DND-41 (cell line): Measurements from ENCODE around the gene FHOD3.

ENCODE experiments used
- ATAC-seq: fragments of 200-7000 bp; cut with Tn5 transposase; 3 replicates; pipeline ENCODE4 v1.9.1; 2021; ENCODE audit warnings: low read depth; ENCODE audit not compliant: insufficient read depth
- DNase-seq: peaks from one replicate; pipeline ENCODE4 v3.0.0-alpha.2; 2020
- H2AFZ ChIP-seq: 2 replicates; pipeline ENCODE4 v1.6.0; 2012; ENCODE audit warnings: low read depth, low read length
- H3K27ac ChIP-seq: 2 replicates; pipeline ENCODE4 v1.5.1; 2012; ENCODE audit warnings: low read length, inconsistent platforms
- H3K27me3 ChIP-seq: fragments of 200-600 bp; sonication (generic); 2 replicates; pipeline ENCODE4 v1.6.0; 2012; ENCODE audit warnings: low read length, mild to moderate bottlenecking, inconsistent platforms; ENCODE audit not compliant: insufficient read depth, poor library complexity
- H3K36me3 ChIP-seq: 2 replicates; pipeline ENCODE4 v1.5.1; 2012; ENCODE audit warnings: low read length, inconsistent platforms; ENCODE audit not compliant: insufficient read depth
- H3K4me1 ChIP-seq: 2 replicates; pipeline ENCODE4 v1.5.1; 2012; ENCODE audit warnings: mild to moderate bottlenecking, low read length; ENCODE audit not compliant: insufficient read depth
- H3K4me2 ChIP-seq: 2 replicates; pipeline ENCODE4 v1.6.0; 2012; ENCODE audit warnings: mild to moderate bottlenecking, moderate library complexity, low read length, inconsistent platforms; ENCODE audit not compliant: insufficient read depth
- H3K4me3 ChIP-seq, 2 experiments: fragments of 200-600 bp in 1 of 2; shearing (Covaris generic) in 1 of 2; 2 replicates each; pipeline ENCODE4 v1.5.1; 2012 to 2016; ENCODE audit warnings: inconsistent platforms in 2 of 2, low read length in 2 of 2, mild to moderate bottlenecking in 2 of 2, low read depth in 1 of 2, moderate library complexity in 1 of 2
- H3K79me2 ChIP-seq: 2 replicates; pipeline ENCODE4 v1.6.0; 2012; ENCODE audit warnings: low read length, inconsistent platforms; ENCODE audit not compliant: insufficient read depth
- H3K9ac ChIP-seq: 2 replicates; pipeline ENCODE4 v1.6.0; 2012; ENCODE audit warnings: low read depth, mild to moderate bottlenecking, inconsistent platforms, low read length, moderate library complexity
- H3K9me3 ChIP-seq: 2 replicates; pipeline ENCODE4 v1.5.1; 2012; ENCODE audit warnings: low read length, moderate library complexity, mild to moderate bottlenecking, inconsistent platforms; ENCODE audit not compliant: insufficient read depth, severe bottlenecking
- H4K20me1 ChIP-seq: 2 replicates; pipeline ENCODE4 v1.6.0; 2012; ENCODE audit warnings: low read length; ENCODE audit not compliant: insufficient read depth
- EZH2 ChIP-seq: IDR thresholded peaks from 3 replicates; pipeline ENCODE4 v1.6.1; 2012; ENCODE audit warnings: borderline replicate concordance, low read depth, mild to moderate bottlenecking, moderate library complexity, low read length, inconsistent platforms; ENCODE audit not compliant: severe bottlenecking
- TF ChIP-seq, protein P1 (sequence below): IDR thresholded peaks from 2 replicates; pipeline ENCODE4 v1.5.1; 2012; ENCODE audit warnings: borderline replicate concordance, low read length, moderate library complexity, mild to moderate bottlenecking; ENCODE audit not compliant: poor library complexity, severe bottlenecking; ENCODE audit errors: extremely low read depth

Gene FHOD3

DNA sequence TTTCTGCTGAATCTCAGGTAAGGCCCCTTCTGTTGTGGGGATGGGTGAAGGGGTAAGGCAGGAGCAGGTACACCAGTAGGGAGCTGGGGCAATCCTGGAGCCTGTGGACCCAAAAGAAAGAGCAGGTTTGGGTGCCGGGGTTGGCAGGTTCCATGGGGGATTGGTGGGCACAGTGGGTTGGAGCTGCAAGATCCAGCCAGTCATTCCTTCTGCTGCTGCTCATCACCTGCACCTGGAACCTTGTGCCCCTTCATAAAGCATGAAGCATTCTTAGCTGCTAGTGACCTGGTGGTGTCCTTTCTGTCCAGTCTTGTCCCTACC lies 24.9 kb downstream of the FHOD3 start:
- H3K4me1 ChIP-seq: no peaks in the 10 kb centered on the region
- DNase-seq (no peak), ATAC-seq (no peak)
- H3K4me3 ChIP-seq: no peak overlapping the region
- H4K20me1 ChIP-seq: no peaks in the 10 kb centered on the region
- no peaks in the 10 kb centered on the region for H3K27me3 ChIP-seq
- no peak overlapping the region for H3K4me2 ChIP-seq
- no peak overlapping the region for H3K27ac ChIP-seq
- H3K79me2 ChIP-seq: no peaks in the 10 kb centered on the region
- H2AFZ ChIP-seq: no peak overlapping the region
- TF ChIP-seq, protein P1, sequence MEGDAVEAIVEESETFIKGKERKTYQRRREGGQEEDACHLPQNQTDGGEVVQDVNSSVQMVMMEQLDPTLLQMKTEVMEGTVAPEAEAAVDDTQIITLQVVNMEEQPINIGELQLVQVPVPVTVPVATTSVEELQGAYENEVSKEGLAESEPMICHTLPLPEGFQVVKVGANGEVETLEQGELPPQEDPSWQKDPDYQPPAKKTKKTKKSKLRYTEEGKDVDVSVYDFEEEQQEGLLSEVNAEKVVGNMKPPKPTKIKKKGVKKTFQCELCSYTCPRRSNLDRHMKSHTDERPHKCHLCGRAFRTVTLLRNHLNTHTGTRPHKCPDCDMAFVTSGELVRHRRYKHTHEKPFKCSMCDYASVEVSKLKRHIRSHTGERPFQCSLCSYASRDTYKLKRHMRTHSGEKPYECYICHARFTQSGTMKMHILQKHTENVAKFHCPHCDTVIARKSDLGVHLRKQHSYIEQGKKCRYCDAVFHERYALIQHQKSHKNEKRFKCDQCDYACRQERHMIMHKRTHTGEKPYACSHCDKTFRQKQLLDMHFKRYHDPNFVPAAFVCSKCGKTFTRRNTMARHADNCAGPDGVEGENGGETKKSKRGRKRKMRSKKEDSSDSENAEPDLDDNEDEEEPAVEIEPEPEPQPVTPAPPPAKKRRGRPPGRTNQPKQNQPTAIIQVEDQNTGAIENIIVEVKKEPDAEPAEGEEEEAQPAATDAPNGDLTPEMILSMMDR: no peak
- no peak for TF ChIP-seq EZH2
- H3K36me3 ChIP-seq: no peaks in the 10 kb centered on the region
- H3K9me3 ChIP-seq: no peaks in the 10 kb centered on the region
- no peak overlapping the region for H3K9ac ChIP-seq

DNA sequence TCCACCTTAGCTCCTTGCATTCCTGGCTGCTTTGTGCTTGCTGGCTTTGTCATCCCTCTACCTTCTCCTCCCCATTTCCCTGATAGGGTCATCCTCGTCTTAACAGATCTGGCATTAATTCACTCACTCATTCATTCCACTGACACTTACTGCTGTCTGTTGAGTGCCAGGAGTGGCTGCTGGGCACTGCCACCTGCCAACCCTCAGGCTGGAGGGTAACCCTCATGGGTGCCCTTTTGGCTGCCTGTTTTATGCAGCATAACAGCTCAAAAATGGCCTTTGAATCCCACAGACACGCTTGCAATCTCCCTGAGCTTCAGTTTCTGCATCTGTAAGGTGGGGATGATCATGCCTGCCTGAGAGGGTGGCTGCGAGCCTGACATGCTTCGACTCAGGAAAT lies 25.2 kb downstream of the FHOD3 start:
- Histone ChIP-seq H3K79me2 (no peaks in the 10 kb centered on the region), H3K9me3 (no peaks in the 10 kb centered on the region), H2AFZ (no peak overlapping the region), H4K20me1 (no peaks in the 10 kb centered on the region), H3K4me2 (no peak overlapping the region), H3K4me1 (no peaks in the 10 kb centered on the region), H3K27me3 (no peaks in the 10 kb centered on the region), H3K9ac (no peak overlapping the region), H3K36me3 (no peaks in the 10 kb centered on the region), H3K27ac (no peak overlapping the region), H3K4me3 (no peak overlapping the region)
- ATAC-seq (no peak), DNase-seq (no peak)
- TF ChIP-seq, protein P1: no peak
- TF ChIP-seq EZH2: no peak

DNA sequence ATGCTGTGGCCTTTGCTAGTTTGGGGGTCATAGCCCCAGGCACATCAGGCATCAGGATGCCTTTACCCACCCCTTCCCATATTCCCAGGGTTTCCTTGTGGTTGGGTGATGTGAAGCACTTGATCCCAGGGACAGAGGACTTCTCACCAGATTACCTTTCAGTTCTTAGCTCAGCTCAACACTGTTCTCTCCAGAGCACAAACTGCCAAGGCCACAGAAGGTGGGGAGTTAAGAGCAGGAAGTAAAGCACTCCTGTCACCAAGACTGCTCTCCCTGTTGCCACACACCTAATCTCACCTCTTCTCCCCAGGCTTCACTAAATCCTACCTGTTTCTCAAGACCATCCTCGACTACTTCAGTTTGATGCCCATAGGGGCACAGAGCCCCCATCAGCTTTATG lies 25.9 kb downstream of the FHOD3 start:
- no peak overlapping the region for H3K9ac ChIP-seq
- ATAC-seq (no peak), DNase-seq (no peak)
- no peaks in the 10 kb centered on the region for H3K9me3 ChIP-seq
- no peaks in the 10 kb centered on the region for H3K79me2 ChIP-seq
- no peaks in the 10 kb centered on the region for H3K36me3 ChIP-seq
- no peak overlapping the region for H2AFZ ChIP-seq
- H4K20me1 ChIP-seq: no peaks in the 10 kb centered on the region
- no peak overlapping the region for H3K4me3 ChIP-seq
- H3K4me2 ChIP-seq: no peak overlapping the region
- no peak overlapping the region for H3K27ac ChIP-seq
- no peak for TF ChIP-seq EZH2
- TF ChIP-seq, protein P1: no peak
- no peaks in the 10 kb centered on the region for H3K4me1 ChIP-seq
- no peaks in the 10 kb centered on the region for H3K27me3 ChIP-seq

DNA sequence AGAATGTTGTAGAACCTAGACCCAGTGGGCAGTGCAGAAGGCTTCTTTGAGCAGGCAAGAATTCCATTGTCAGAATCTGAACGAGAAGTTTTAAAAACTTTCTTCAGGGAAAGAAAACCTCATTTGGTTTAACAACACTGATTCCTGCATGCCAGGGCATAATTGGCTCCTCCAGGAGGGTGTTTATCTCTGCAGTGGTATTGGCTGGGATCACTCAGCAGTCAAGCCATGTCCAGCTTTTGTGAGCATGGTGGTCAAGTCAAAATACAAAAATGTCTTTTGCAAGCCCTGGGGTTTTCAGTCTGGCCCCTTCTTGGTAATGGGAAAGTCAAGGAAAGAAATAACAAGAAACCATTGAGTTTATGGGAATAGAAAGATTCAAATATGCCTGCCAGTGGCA lies 28.3 kb downstream of the FHOD3 start:
- no peak overlapping the region for H3K4me2 ChIP-seq
- no peaks in the 10 kb centered on the region for H3K36me3 ChIP-seq
- DNase-seq (no peak), ATAC-seq (no peak)
- no peak overlapping the region for H2AFZ ChIP-seq
- H3K9me3 ChIP-seq: no peaks in the 10 kb centered on the region
- no peaks in the 10 kb centered on the region for H3K79me2 ChIP-seq
- no peak overlapping the region for H3K9ac ChIP-seq
- H3K27me3 ChIP-seq: peaks cover 3% of the 10 kb centered on the region
- no peak for TF ChIP-seq EZH2
- TF ChIP-seq, protein P1: no peak
- no peaks in the 10 kb centered on the region for H3K4me1 ChIP-seq
- H3K27ac ChIP-seq: no peak overlapping the region
- H4K20me1 ChIP-seq: no peaks in the 10 kb centered on the region
- no peak overlapping the region for H3K4me3 ChIP-seq
